Karpas-422 (cell line): Measurements from ENCODE around the gene ZNF665. TPM values are rescaled to one million over a fixed set of nuclear protein-coding genes. Genes with fewer than 3 reads are reported as not detected.
A peak's percentile ranks its signal among the peaks of the same experiment; 100 is the strongest.
"Not testable (repeated sequence)": the region's sequence is repeated elsewhere in the genome, so short reads cannot be mapped to it uniquely, and the experiment has no call there.

Source experiments
- DNase-seq: peaks from one replicate; pipeline ENCODE4 v3.0.0-alpha.2; 2015
- H2AFZ ChIP-seq: fragments of 200-600 bp; sonication (generic); 2 replicates; pipeline ENCODE4 v1.6.1; 2014; ENCODE audit warnings: antibody characterized with exemption, low read length, mixed read lengths
- H3K27ac ChIP-seq: fragments of 200-600 bp; sonication (generic); 2 replicates; pipeline ENCODE4 v1.5.1; 2014; ENCODE audit warnings: mild to moderate bottlenecking, low read length, moderate library complexity
- H3K27me3 ChIP-seq: fragments of 200-600 bp; sonication (generic); 2 replicates; pipeline ENCODE4 v1.6.1; 2014; ENCODE audit warnings: low read length, mixed read lengths
- H3K36me3 ChIP-seq: fragments of 200-600 bp; sonication (generic); 2 replicates; pipeline ENCODE4 v1.6.1; 2014; ENCODE audit warnings: low read length, mixed read lengths; ENCODE audit not compliant: insufficient read depth
- H3K4me1 ChIP-seq: fragments of 200-600 bp; sonication (generic); 2 replicates; pipeline ENCODE4 v1.6.1; 2014; ENCODE audit warnings: mild to moderate bottlenecking, low read length, mixed read lengths
- H3K4me2 ChIP-seq: fragments of 200-600 bp; sonication (generic); 2 replicates; pipeline ENCODE4 v1.6.1; 2014; ENCODE audit warnings: low read length, low read depth, mild to moderate bottlenecking; ENCODE audit not compliant: poor library complexity, severe bottlenecking
- H3K4me3 ChIP-seq: fragments of 200-600 bp; sonication (generic); 2 replicates; pipeline ENCODE4 v1.5.1; 2014; ENCODE audit warnings: mild to moderate bottlenecking, antibody characterized with exemption, low read length, mixed read lengths
- H3K79me2 ChIP-seq: fragments of 200-600 bp; sonication (generic); 2 replicates; pipeline ENCODE4 v1.6.1; 2014; ENCODE audit warnings: mild to moderate bottlenecking, low read length, mixed read lengths
- H3K9ac ChIP-seq: fragments of 200-600 bp; sonication (generic); 2 replicates; pipeline ENCODE4 v1.6.0; 2014; ENCODE audit warnings: low read length
- H3K9me2 ChIP-seq: fragments of 200-600 bp; sonication (generic), shearing (Covaris generic); replicated peaks from 2 replicates; pipeline ENCODE4 v1.6.0; 2014; ENCODE audit warnings: mild to moderate bottlenecking, low read length, moderate library complexity; ENCODE audit not compliant: insufficient read depth
- H3K9me3 ChIP-seq: fragments of 300-700, 200-600 bp; sonication (generic); 2 replicates; pipeline ENCODE4 v1.6.1; 2014; ENCODE audit warnings: low read length, mixed read lengths
- H4K20me1 ChIP-seq: fragments of 200-600 bp; sonication (generic); 2 replicates; pipeline ENCODE4 v1.6.1; 2014; ENCODE audit warnings: mild to moderate bottlenecking, antibody characterized with exemption, low read length, low read depth; ENCODE audit not compliant: insufficient read depth
- total RNA-seq: library from RNA; depleted of rRNA; stranded (reverse); fragments of >200 nt; shearing (Covaris generic); gene quantifications from 2 replicates; pipeline ENCODE4 v1.2.3, GENCODE V29; 2014; ENCODE audit warnings: low replicate concordance

Gene ZNF665
- total RNA-seq, 1 experiment from 2014 or later, result 52.1 TPM

DNA sequence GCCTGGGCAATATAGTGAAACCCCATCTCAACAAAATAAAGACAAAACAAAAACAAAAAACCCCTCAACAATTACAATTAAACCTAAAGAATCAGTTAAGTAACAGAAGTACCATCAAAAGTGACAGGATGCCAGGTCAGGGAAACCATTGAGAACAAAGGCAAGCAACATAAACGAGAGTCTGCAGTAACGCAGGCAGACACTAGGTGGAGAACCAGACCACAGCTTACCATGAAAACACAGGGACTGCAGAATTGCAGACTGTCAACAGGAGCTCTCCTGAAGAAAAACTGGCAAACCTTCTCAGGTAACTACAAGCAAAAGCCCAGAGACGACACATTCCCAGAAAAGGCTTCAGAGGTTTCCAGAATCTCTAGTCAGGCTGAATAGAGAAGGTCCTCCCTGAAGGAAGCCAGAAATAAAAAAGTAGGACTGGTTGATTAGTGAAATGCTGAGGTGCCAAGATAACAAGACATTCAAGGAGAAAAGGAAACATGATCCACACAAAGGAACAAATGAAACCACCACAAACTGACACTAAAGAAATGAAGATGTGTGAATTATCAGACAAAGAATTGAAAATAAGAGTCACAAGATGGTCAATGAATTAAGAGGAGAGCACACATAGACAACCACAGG, 2.2 kb upstream of the ZNF665 start:
- Histone ChIP-seq H3K9me3 (peaks cover 8% of the 10 kb centered on the region; the same call in 1 of the 2 replicates), H3K27ac (no peak overlapping the region), H3K36me3 (peaks cover 28% of the 10 kb centered on the region), H4K20me1 (no peaks in the 10 kb centered on the region), H3K9ac (no peak overlapping the region), H3K4me1 (peaks cover 29% of the 10 kb centered on the region), H3K4me3 (no peak overlapping the region), H3K79me2 (peaks cover 42% of the 10 kb centered on the region), H3K4me2 (no peak overlapping the region), H3K27me3 (no peaks in the 10 kb centered on the region), H2AFZ (peak overlapping the region; percentile 2; the same call in 1 of the 2 replicates), H3K9me2 (no peaks in the 10 kb centered on the region)
- DNase-seq, result peak; percentile 97

DNA sequence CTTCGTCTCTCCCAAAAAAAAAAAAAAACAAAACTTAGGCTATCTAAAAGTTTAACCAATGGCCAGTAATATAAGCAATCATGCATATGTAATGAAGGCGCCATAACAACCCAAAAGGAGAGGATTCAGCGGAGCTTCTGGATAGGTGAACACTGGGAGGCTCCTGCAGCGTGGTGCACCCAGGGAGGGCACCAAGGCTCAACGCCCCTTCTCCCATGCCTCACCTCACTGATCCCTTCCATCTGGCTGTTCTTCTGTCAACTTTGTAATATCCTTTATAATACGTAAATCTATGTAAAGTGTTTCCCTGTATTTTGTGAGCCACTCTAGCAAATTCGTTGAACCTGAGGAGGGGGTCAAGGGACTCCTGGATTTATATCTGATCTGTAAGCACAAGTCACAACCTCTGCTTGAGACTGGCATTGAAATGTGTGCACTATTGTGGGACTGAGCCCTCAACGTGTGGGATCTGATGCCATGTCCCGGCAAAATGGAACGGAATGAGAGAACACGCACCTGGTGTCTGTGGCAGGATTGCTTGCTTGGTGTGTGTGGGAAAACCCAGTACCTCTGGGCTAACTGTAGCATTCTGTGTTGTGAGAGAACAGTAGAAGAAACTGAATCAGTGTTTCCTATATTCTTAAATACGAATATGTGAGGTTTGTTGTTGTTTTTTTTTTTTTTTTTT, 521 bp upstream of the ZNF665 start:
- Histone ChIP-seq H3K36me3 (peaks cover 17% of the 10 kb centered on the region), H3K9me2 (no peaks in the 10 kb centered on the region), H3K9me3 (peaks cover 4% of the 10 kb centered on the region; the same call in 1 of the 2 replicates), H3K4me2 (peak overlapping the region; percentile 87), H3K4me3 (peak overlapping the region; percentile 86), H4K20me1 (no peaks in the 10 kb centered on the region), H2AFZ (peak overlapping the region; percentile 66; the same call in 1 of the 2 replicates), H3K79me2 (peaks cover 42% of the 10 kb centered on the region), H3K27ac (no peak overlapping the region), H3K9ac (peak overlapping the region; percentile 41), H3K27me3 (no peaks in the 10 kb centered on the region), H3K4me1 (peaks cover 29% of the 10 kb centered on the region)
- DNase-seq, result no peak

- Histone ChIP-seq H3K9me3 (no peaks in the 10 kb centered on the region), H3K27me3 (no peaks in the 10 kb centered on the region), H3K9ac (no peak overlapping the region), H2AFZ (no peak overlapping the region), H3K36me3 (peaks cover 11% of the 10 kb centered on the region), H3K4me1 (peaks cover 13% of the 10 kb centered on the region), H4K20me1 (no peaks in the 10 kb centered on the region), H3K4me2 (no peak overlapping the region), H3K4me3 (no peak overlapping the region), H3K27ac (no peak overlapping the region), H3K9me2 (no peaks in the 10 kb centered on the region), H3K79me2 (peaks cover 31% of the 10 kb centered on the region)
- peak; percentile 66 for DNase-seq
Measured at GRCh38 chr19:53190253-53190652, 2.9 kb downstream of the ZNF665 start.

DNA sequence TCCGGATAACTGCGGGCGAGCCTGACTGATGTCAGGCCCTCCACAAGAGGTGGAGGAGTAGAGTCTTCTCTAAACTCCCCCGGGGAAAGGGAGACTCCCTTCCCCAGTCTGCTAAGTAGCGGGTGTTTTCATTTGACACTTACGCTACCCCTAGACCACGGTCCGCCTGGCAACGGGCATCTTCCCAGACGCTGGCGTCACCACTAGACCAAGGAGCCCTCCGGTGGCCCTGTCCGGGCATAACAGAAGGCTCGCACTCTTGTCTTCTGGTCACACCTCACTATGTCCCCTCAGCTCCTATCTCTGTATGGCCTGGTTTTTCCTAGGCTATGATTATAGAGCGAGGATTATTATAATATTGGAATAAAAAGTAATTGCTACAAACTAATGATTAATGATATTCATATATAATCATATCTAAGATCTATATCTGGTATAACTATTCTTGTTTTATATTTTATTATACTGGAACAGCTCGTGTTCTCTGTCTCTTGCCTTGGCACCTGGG, 3.4 kb downstream of the ZNF665 start:
- peaks cover 31% of the 10 kb centered on the region for H3K79me2 ChIP-seq
- H3K4me2 ChIP-seq, H3K9me3 ChIP-seq, H4K20me1 ChIP-seq, H3K9ac ChIP-seq, H3K27me3 ChIP-seq, H3K9me2 ChIP-seq, H2AFZ ChIP-seq, H3K4me3 ChIP-seq, H3K27ac ChIP-seq: not testable (repeated sequence)
- H3K36me3 ChIP-seq, result peaks cover 11% of the 10 kb centered on the region
- H3K4me1 ChIP-seq, result peaks cover 13% of the 10 kb centered on the region
- peak; percentile 42 for DNase-seq

- DNase-seq, result peak; percentile 59
Measured at GRCh38 chr19:53185155-53185882, 7.8 kb downstream of the ZNF665 start.

GRCh38 chr19:53183146-53183764, 9.9 kb downstream of the ZNF665 start:
- DNase-seq, result peak; percentile 42
- H3K79me2 ChIP-seq, result no peaks in the 10 kb centered on the region
- peaks cover 4% of the 10 kb centered on the region for H3K9me3 ChIP-seq
- H3K9me2 ChIP-seq, result no peaks in the 10 kb centered on the region
- H3K27me3 ChIP-seq, result no peaks in the 10 kb centered on the region
- H3K4me1 ChIP-seq, result no peaks in the 10 kb centered on the region
- H3K27ac ChIP-seq, result no peak overlapping the region
- H4K20me1 ChIP-seq, result no peaks in the 10 kb centered on the region
- H3K36me3 ChIP-seq, result peaks cover 45% of the 10 kb centered on the region
- no peak overlapping the region for H3K4me2 ChIP-seq
- no peak overlapping the region for H3K9ac ChIP-seq
- no peak overlapping the region for H2AFZ ChIP-seq
- no peak overlapping the region for H3K4me3 ChIP-seq

More at GRCh38 chr19:53185155-53185882, 7.8 kb downstream of the ZNF665 start:
- not testable (repeated sequence) for H2AFZ ChIP-seq, H3K4me3 ChIP-seq, H3K27ac ChIP-seq, H3K4me1 ChIP-seq, H3K9me3 ChIP-seq, H3K27me3 ChIP-seq, H3K9me2 ChIP-seq, H3K9ac ChIP-seq, H3K4me2 ChIP-seq, H4K20me1 ChIP-seq, H3K79me2 ChIP-seq
- H3K36me3 ChIP-seq, result peaks cover 32% of the 10 kb centered on the region

- peaks cover 11% of the 10 kb centered on the region for H3K9me3 ChIP-seq
- no peaks in the 10 kb centered on the region for H3K79me2 ChIP-seq
- DNase-seq, result peak; percentile 42
- H2AFZ ChIP-seq, result no peak overlapping the region
- no peak overlapping the region for H3K9ac ChIP-seq
- no peak overlapping the region for H3K4me2 ChIP-seq
- H3K4me1 ChIP-seq, result no peaks in the 10 kb centered on the region
- no peak overlapping the region for H3K4me3 ChIP-seq
- no peak overlapping the region for H3K27ac ChIP-seq
- H3K9me2 ChIP-seq, result no peaks in the 10 kb centered on the region
- H4K20me1 ChIP-seq, result no peaks in the 10 kb centered on the region
- H3K36me3 ChIP-seq, result peaks cover 55% of the 10 kb centered on the region
- H3K27me3 ChIP-seq, result no peaks in the 10 kb centered on the region
Measured at GRCh38 chr19:53182202-53182601, 11.0 kb downstream of the ZNF665 start.

GRCh38 chr19:53177986-53178385, 15.2 kb downstream of the ZNF665 start:
- peaks cover 72% of the 10 kb centered on the region for H3K36me3 ChIP-seq

More at GRCh38 chr19:53177986-53178385, 15.2 kb downstream of the ZNF665 start:
- no peak overlapping the region for H3K27ac ChIP-seq
- H3K4me1 ChIP-seq, result no peaks in the 10 kb centered on the region
- no peak overlapping the region for H3K9ac ChIP-seq
- H3K9me2 ChIP-seq, result no peaks in the 10 kb centered on the region
- H3K4me3 ChIP-seq, result no peak overlapping the region
- no peaks in the 10 kb centered on the region for H3K79me2 ChIP-seq
- peak; percentile 55 for DNase-seq
- H3K27me3 ChIP-seq, result no peaks in the 10 kb centered on the region
- H3K9me3 ChIP-seq, result peaks cover 21% of the 10 kb centered on the region
- no peaks in the 10 kb centered on the region for H4K20me1 ChIP-seq
- no peak overlapping the region for H3K4me2 ChIP-seq
- H2AFZ ChIP-seq, result no peak overlapping the region
